NCI-H82 treated with DMSO at 0.1 percent for 48 hours (cell line): ENCODE results near the gene STK33.

Experiments
- DNase-seq: peaks from one replicate; lab custom pipeline; 2025; ENCODE audit not compliant: unreplicated experiment; lab: John Stamatoyannopoulos, UW

The STK33 gene

GRCh38 chr11:8442301-8442700 lies 151.7 kb downstream of the STK33 start:
- peak; percentile 18 for DNase-seq

- DNase-seq: no peak
Observed at GRCh38 chr11:8440649-8441048, 153.4 kb downstream of the STK33 start.

- DNase-seq: no peak
Observed at GRCh38 chr11:8429483-8429882, 164.5 kb downstream of the STK33 start.

- DNase-seq: no peak
Observed at GRCh38 chr11:8426076-8426475, 168.0 kb downstream of the STK33 start.

- no peak for DNase-seq
Observed at GRCh38 chr11:8415195-8415594, 178.8 kb downstream of the STK33 start.

GRCh38 chr11:8408151-8408941 lies 185.7 kb downstream of the STK33 start:
- peak; percentile 2 for DNase-seq

GRCh38 chr11:8403310-8403709 lies 190.7 kb downstream of the STK33 start:
- no peak for DNase-seq

- peak; percentile 30 for DNase-seq
Observed at GRCh38 chr11:8392886-8393285, 201.1 kb downstream of the STK33 start.

- peak; percentile 59 for DNase-seq
Observed at GRCh38 chr11:8392166-8392565, 201.9 kb downstream of the STK33 start.

GRCh38 chr11:8390851-8391612 lies 203.0 kb downstream of the STK33 start:
- DNase-seq: peak; percentile 37

- no peak for DNase-seq
Observed at GRCh38 chr11:8389029-8389996, 204.7 kb downstream of the STK33 start.

GRCh38 chr11:8387693-8388092 lies 206.3 kb downstream of the STK33 start:
- DNase-seq: no peak

GRCh38 chr11:8387141-8387540 lies 206.9 kb downstream of the STK33 start:
- no peak for DNase-seq

GRCh38 chr11:8386134-8386864 lies 207.7 kb downstream of the STK33 start:
- DNase-seq: no peak

GRCh38 chr11:8384199-8384821 lies 209.7 kb downstream of the STK33 start:
- no peak for DNase-seq

- DNase-seq: no peak
Observed at GRCh38 chr11:8383627-8384026, 210.4 kb downstream of the STK33 start.

GRCh38 chr11:8383227-8383626 lies 210.8 kb downstream of the STK33 start:
- DNase-seq: no peak

- DNase-seq: no peak
Observed at GRCh38 chr11:8382436-8383053, 211.5 kb downstream of the STK33 start.

- DNase-seq: no peak
Observed at GRCh38 chr11:8381871-8382396, 212.1 kb downstream of the STK33 start.
